Nephron progenitor cell (in vitro differentiated cells): ENCODE results near the gene HOXC6.
"Not testable (repeated sequence)": the region's sequence is repeated elsewhere in the genome, so short reads cannot be mapped to it uniquely, and the experiment has no call there.

Experiments used
- DNase-seq: peaks from one replicate; pipeline ENCODE4 v3.0.0; 2021
- H3K27ac Mint-ChIP-seq: 2 replicates; pipeline ENCODE4 v1.8.0; 2021; ENCODE audit warnings: mild to moderate bottlenecking, moderate library complexity, mixed read lengths
- H3K27me3 Mint-ChIP-seq: 2 replicates; pipeline ENCODE4 v1.8.0; 2021; ENCODE audit warnings: mild to moderate bottlenecking, low read depth, mixed read lengths; ENCODE audit not compliant: poor library complexity
- H3K36me3 Mint-ChIP-seq: 2 replicates; pipeline ENCODE4 v1.8.0; 2021; ENCODE audit warnings: low read depth, mixed read lengths
- H3K4me1 Mint-ChIP-seq: 2 replicates; pipeline ENCODE4 v1.8.0; 2021; ENCODE audit warnings: mixed read lengths
- H3K4me3 Mint-ChIP-seq: 2 replicates; pipeline ENCODE4 v1.8.0; 2021; ENCODE audit warnings: mild to moderate bottlenecking, moderate library complexity, mixed read lengths
- H3K9me3 Mint-ChIP-seq: 2 replicates; pipeline ENCODE4 v1.8.0; 2021; ENCODE audit warnings: mild to moderate bottlenecking, moderate library complexity, mixed read lengths
- CTCF ChIP-seq: fragments of 200-600 bp; sonication (generic); IDR thresholded peaks from 2 replicates; pipeline ENCODE4 v1.5.0; 2021; ENCODE audit warnings: antibody characterized with exemption

HOXC6 gene

GRCh38 chr12:54068418-54069070 lies 40.3 kb downstream of the HOXC6 start:
- Mint-ChIP-seq H3K4me3 (no peak overlapping the region), H3K27ac (no peak overlapping the region), H3K9me3 (no peaks in the 10 kb centered on the region), H3K36me3 (peaks cover 54% of the 10 kb centered on the region), H3K27me3 (peaks cover 3% of the 10 kb centered on the region), H3K4me1 (peaks cover 27% of the 10 kb centered on the region)
- no peak for TF ChIP-seq CTCF
- no peak for DNase-seq

GRCh38 chr12:54071942-54072341 lies 43.7 kb downstream of the HOXC6 start:
- no peak overlapping the region for H3K27ac Mint-ChIP-seq
- no peak overlapping the region for H3K4me3 Mint-ChIP-seq
- no peak for TF ChIP-seq CTCF
- H3K9me3 Mint-ChIP-seq: no peaks in the 10 kb centered on the region
- no peak for DNase-seq
- H3K27me3 Mint-ChIP-seq: peaks cover 6% of the 10 kb centered on the region
- H3K36me3 Mint-ChIP-seq: peaks cover 46% of the 10 kb centered on the region
- H3K4me1 Mint-ChIP-seq: peaks cover 58% of the 10 kb centered on the region

GRCh38 chr12:54074308-54074707 lies 46.1 kb downstream of the HOXC6 start:
- no peaks in the 10 kb centered on the region for H3K9me3 Mint-ChIP-seq
- H3K27ac Mint-ChIP-seq: peak overlapping the region; percentile 49
- peaks cover 71% of the 10 kb centered on the region for H3K4me1 Mint-ChIP-seq
- TF ChIP-seq CTCF: no peak
- DNase-seq: no peak
- peaks cover 2% of the 10 kb centered on the region for H3K27me3 Mint-ChIP-seq
- no peak overlapping the region for H3K4me3 Mint-ChIP-seq
- peaks cover 30% of the 10 kb centered on the region for H3K36me3 Mint-ChIP-seq

- no peak for TF ChIP-seq CTCF
Observed at GRCh38 chr12:54075409-54075808, 47.2 kb downstream of the HOXC6 start.

GRCh38 chr12:54075974-54076373 lies 47.7 kb downstream of the HOXC6 start:
- peaks cover 84% of the 10 kb centered on the region for H3K4me1 Mint-ChIP-seq
- no peak for DNase-seq

More at GRCh38 chr12:54075409-54075808, 47.2 kb downstream of the HOXC6 start:
- DNase-seq: no peak
- Mint-ChIP-seq H3K9me3 (no peaks in the 10 kb centered on the region), H3K27me3 (peaks cover 2% of the 10 kb centered on the region), H3K4me3 (no peak overlapping the region), H3K36me3 (peaks cover 23% of the 10 kb centered on the region), H3K27ac (no peak overlapping the region), H3K4me1 (peaks cover 82% of the 10 kb centered on the region)

GRCh38 chr12:54077843-54078242 lies 49.6 kb downstream of the HOXC6 start:
- Mint-ChIP-seq H3K36me3 (peaks cover 16% of the 10 kb centered on the region), H3K4me1 (peaks cover 91% of the 10 kb centered on the region), H3K4me3 (peak overlapping the region; percentile 92), H3K27ac (peak overlapping the region; percentile 88)
- not testable (repeated sequence) for DNase-seq, H3K27me3 Mint-ChIP-seq, H3K9me3 Mint-ChIP-seq

More at GRCh38 chr12:54075974-54076373, 47.7 kb downstream of the HOXC6 start:
- peaks cover 18% of the 10 kb centered on the region for H3K36me3 Mint-ChIP-seq
- no peak for TF ChIP-seq CTCF
- H3K27me3 Mint-ChIP-seq: peaks cover 2% of the 10 kb centered on the region
- no peak overlapping the region for H3K4me3 Mint-ChIP-seq
- H3K9me3 Mint-ChIP-seq: no peaks in the 10 kb centered on the region
- H3K27ac Mint-ChIP-seq: no peak overlapping the region

GRCh38 chr12:54079115-54079514 lies 50.9 kb downstream of the HOXC6 start:
- Mint-ChIP-seq H3K27ac (peak overlapping the region; percentile 99), H3K4me3 (peak overlapping the region; percentile 92), H3K4me1 (peaks cover 96% of the 10 kb centered on the region)
- not testable (repeated sequence) for H3K36me3 Mint-ChIP-seq, DNase-seq, H3K9me3 Mint-ChIP-seq, H3K27me3 Mint-ChIP-seq
